ENCODE data around the gene RPAIN. TPM values are rescaled to one million over a fixed set of nuclear protein-coding genes. Genes with fewer than 3 reads are reported as not detected.

The RPAIN gene
- total and polyA plus RNA-seq, 10 of the 15 experiments (the other 5 are each of a cell fraction or from before 2014, with no cell fraction given), result 45.8 to 109 (median 70.5) TPM

DNA sequence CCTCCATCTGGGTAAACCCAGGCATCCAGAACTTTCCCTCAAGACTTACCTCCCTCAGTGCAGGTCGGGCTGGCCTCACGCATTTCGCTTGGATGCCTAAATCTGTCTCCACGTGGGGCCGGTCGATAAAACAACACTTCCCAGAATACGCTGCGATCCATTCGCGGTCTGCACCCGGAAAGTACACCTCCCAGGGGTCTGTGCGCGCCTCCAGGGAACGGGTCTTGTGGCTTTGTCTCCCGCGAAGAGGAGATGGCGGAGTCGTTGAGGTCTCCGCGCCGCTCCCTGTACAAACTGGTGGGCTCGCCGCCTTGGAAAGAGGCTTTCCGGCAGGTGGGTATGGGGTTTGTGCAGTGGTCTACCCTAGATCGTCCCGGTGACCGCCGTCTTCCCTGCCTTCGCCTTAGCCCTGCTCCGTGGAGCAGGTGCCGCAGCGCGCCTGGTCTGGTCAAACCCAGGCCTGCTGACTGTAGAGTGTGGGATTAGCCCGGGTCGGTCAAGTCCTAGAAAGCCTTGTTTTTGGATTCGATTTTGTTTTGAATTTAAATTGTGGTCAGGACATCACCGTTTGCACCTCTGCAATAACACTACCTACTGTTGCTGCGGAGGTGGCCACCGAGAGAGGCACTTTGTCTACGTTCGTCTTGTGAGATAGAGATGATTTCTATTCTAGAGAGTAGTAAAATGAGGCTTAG, at the start of gene RPAIN (continued):
- no peak for TF ChIP-seq NR2C2 (IDR thresholded peaks at IDR 0.05; ENCODE audit: borderline replicate concordance, control insufficient read depth, insufficient read length, low read depth)
- TF ChIP-seq RFX5 (IDR thresholded peaks at IDR 0.05; ENCODE audit: low read depth, low read length), result no peak
- no peak for TF ChIP-seq ESRRA (IDR thresholded peaks at IDR 0.05; ENCODE audit: low read length)
- TF ChIP-seq ZNF384 (IDR thresholded peaks at IDR 0.05; ENCODE audit: borderline replicate concordance, low read depth, low read length), result no peak
- TF ChIP-seq TAF1 (IDR thresholded peaks at IDR 0.05; ENCODE audit: borderline replicate concordance, low read depth, low read length), result peak; percentile 77
- no peak for TF ChIP-seq STAT1 (conservative IDR thresholded peaks at IDR 0.05)
- TF ChIP-seq, protein P1, sequence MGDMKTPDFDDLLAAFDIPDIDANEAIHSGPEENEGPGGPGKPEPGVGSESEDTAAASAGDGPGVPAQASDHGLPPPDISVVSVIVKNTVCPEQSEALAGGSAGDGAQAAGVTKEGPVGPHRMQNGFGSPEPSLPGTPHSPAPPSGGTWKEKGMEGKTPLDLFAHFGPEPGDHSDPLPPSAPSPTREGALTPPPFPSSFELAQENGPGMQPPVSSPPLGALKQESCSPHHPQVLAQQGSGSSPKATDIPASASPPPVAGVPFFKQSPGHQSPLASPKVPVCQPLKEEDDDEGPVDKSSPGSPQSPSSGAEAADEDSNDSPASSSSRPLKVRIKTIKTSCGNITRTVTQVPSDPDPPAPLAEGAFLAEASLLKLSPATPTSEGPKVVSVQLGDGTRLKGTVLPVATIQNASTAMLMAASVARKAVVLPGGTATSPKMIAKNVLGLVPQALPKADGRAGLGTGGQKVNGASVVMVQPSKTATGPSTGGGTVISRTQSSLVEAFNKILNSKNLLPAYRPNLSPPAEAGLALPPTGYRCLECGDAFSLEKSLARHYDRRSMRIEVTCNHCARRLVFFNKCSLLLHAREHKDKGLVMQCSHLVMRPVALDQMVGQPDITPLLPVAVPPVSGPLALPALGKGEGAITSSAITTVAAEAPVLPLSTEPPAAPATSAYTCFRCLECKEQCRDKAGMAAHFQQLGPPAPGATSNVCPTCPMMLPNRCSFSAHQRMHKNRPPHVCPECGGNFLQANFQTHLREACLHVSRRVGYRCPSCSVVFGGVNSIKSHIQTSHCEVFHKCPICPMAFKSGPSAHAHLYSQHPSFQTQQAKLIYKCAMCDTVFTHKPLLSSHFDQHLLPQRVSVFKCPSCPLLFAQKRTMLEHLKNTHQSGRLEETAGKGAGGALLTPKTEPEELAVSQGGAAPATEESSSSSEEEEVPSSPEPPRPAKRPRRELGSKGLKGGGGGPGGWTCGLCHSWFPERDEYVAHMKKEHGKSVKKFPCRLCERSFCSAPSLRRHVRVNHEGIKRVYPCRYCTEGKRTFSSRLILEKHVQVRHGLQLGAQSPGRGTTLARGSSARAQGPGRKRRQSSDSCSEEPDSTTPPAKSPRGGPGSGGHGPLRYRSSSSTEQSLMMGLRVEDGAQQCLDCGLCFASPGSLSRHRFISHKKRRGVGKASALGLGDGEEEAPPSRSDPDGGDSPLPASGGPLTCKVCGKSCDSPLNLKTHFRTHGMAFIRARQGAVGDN (IDR thresholded peaks at IDR 0.05), result no peak; the same call in none of the 2 replicates
- TF ChIP-seq SMARCA5 (IDR thresholded peaks at IDR 0.05), result no peak
- TF ChIP-seq SMAD5 (IDR thresholded peaks at IDR 0.05; ENCODE audit: low read depth), result peak; percentile 73; the same call in 1 of the 2 replicates
- TF ChIP-seq, protein P2, sequence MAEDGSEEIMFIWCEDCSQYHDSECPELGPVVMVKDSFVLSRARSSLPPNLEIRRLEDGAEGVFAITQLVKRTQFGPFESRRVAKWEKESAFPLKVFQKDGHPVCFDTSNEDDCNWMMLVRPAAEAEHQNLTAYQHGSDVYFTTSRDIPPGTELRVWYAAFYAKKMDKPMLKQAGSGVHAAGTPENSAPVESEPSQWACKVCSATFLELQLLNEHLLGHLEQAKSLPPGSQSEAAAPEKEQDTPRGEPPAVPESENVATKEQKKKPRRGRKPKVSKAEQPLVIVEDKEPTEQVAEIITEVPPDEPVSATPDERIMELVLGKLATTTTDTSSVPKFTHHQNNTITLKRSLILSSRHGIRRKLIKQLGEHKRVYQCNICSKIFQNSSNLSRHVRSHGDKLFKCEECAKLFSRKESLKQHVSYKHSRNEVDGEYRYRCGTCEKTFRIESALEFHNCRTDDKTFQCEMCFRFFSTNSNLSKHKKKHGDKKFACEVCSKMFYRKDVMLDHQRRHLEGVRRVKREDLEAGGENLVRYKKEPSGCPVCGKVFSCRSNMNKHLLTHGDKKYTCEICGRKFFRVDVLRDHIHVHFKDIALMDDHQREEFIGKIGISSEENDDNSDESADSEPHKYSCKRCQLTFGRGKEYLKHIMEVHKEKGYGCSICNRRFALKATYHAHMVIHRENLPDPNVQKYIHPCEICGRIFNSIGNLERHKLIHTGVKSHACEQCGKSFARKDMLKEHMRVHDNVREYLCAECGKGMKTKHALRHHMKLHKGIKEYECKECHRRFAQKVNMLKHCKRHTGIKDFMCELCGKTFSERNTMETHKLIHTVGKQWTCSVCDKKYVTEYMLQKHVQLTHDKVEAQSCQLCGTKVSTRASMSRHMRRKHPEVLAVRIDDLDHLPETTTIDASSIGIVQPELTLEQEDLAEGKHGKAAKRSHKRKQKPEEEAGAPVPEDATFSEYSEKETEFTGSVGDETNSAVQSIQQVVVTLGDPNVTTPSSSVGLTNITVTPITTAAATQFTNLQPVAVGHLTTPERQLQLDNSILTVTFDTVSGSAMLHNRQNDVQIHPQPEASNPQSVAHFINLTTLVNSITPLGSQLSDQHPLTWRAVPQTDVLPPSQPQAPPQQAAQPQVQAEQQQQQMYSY (CRISPR knock-in tag; IDR thresholded peaks at IDR 0.05), result no peak
- TF ChIP-seq SMAD1 (IDR thresholded peaks at IDR 0.05; ENCODE audit: low read depth, partially characterized antibody), result no peak
- no peak; the same call in 1 of the 2 replicates for TF ChIP-seq CREM (IDR thresholded peaks at IDR 0.05; ENCODE audit: low read depth)
- TF ChIP-seq POLR2AphosphoS2 (IDR thresholded peaks at IDR 0.05; ENCODE audit: low read depth, low read length), result no peak
- TF ChIP-seq, protein P3, sequence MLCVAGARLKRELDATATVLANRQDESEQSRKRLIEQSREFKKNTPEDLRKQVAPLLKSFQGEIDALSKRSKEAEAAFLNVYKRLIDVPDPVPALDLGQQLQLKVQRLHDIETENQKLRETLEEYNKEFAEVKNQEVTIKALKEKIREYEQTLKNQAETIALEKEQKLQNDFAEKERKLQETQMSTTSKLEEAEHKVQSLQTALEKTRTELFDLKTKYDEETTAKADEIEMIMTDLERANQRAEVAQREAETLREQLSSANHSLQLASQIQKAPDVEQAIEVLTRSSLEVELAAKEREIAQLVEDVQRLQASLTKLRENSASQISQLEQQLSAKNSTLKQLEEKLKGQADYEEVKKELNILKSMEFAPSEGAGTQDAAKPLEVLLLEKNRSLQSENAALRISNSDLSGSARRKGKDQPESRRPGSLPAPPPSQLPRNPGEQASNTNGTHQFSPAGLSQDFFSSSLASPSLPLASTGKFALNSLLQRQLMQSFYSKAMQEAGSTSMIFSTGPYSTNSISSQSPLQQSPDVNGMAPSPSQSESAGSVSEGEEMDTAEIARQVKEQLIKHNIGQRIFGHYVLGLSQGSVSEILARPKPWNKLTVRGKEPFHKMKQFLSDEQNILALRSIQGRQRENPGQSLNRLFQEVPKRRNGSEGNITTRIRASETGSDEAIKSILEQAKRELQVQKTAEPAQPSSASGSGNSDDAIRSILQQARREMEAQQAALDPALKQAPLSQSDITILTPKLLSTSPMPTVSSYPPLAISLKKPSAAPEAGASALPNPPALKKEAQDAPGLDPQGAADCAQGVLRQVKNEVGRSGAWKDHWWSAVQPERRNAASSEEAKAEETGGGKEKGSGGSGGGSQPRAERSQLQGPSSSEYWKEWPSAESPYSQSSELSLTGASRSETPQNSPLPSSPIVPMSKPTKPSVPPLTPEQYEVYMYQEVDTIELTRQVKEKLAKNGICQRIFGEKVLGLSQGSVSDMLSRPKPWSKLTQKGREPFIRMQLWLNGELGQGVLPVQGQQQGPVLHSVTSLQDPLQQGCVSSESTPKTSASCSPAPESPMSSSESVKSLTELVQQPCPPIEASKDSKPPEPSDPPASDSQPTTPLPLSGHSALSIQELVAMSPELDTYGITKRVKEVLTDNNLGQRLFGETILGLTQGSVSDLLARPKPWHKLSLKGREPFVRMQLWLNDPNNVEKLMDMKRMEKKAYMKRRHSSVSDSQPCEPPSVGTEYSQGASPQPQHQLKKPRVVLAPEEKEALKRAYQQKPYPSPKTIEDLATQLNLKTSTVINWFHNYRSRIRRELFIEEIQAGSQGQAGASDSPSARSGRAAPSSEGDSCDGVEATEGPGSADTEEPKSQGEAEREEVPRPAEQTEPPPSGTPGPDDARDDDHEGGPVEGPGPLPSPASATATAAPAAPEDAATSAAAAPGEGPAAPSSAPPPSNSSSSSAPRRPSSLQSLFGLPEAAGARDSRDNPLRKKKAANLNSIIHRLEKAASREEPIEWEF (IDR thresholded peaks at IDR 0.05; ENCODE audit: insufficient replicate concordance, low read depth, low read length), result no peak
- no peak for TF ChIP-seq EGR1 (IDR thresholded peaks at IDR 0.05; ENCODE audit: borderline replicate concordance in 1 of 2, low read depth in 2 of 2, low read length in 2 of 2)
- peak; percentile 90; the same call in 1 of the 2 replicates for TF ChIP-seq CBFB (IDR thresholded peaks at IDR 0.05; ENCODE audit: low read depth)
